B cell (primary cell): ENCODE data around the gene EME1. TPM values are rescaled to one million over a fixed set of nuclear protein-coding genes. Genes with fewer than 3 reads are reported as not detected.

Experiments used
- ATAC-seq: fragments of 200-7000 bp; cut with Tn5 transposase; one replicate; pipeline ENCODE4 v1.10.0; 2021; ENCODE audit warnings: low read depth, mild to moderate bottlenecking, moderate number of reproducible peaks, moderate library complexity
- CTCF ChIA-PET: fragments of 350-600 bp; sonication (Branson Sonifier 250); formaldehyde crosslinking; loops from one replicate; lab custom pipeline; 2021; ENCODE audit warnings: antibody characterized with exemption, inconsistent platforms; lab: Charles Lee
- POLR2A ChIA-PET: fragments of 350-600 bp; sonication (Branson Sonifier 250); formaldehyde crosslinking; loops from one replicate; lab custom pipeline; 2021; ENCODE audit warnings: antibody characterized with exemption; lab: Charles Lee
- DNase-seq: peaks from one replicate; pipeline ENCODE4 v3.0.0; 2013
- H2AFZ ChIP-seq: 2 replicates; pipeline ENCODE4 v1.6.1; 2012; ENCODE audit warnings: mild to moderate bottlenecking, low read depth, low read length; ENCODE audit not compliant: insufficient read depth, poor library complexity, severe bottlenecking
- H3K27ac ChIP-seq, 2 donors: 1 replicate in 1 of 2; 2 replicates in 1 of 2; pipeline ENCODE4 v1.5.1; 2012 to 2013; ENCODE audit warnings: low read length in 2 of 2, mild to moderate bottlenecking in 2 of 2, moderate library complexity in 1 of 2
- H3K27me3 ChIP-seq, 4 experiments: fragments of 200-600 bp in 1 of 4; sonication (generic) in 1 of 4; replicated peaks in 1 of 4; 1 replicate in 2 of 4; 2 replicates in 2 of 4; pipeline versions ENCODE4 v1.6.1 to v1.7.0; 2013 to 2016; ENCODE audit warnings: low read length in 3 of 4, mild to moderate bottlenecking in 2 of 4, mixed read lengths in 1 of 4, moderate library complexity in 1 of 4; ENCODE audit not compliant: insufficient read depth in 4 of 4, control insufficient read depth in 3 of 4; ENCODE audit errors: control extremely low read depth in 1 of 4
- H3K36me3 ChIP-seq, 2 experiments: replicated peaks in 1 of 2; 1 replicate in 1 of 2; 2 replicates in 1 of 2; pipeline versions ENCODE4 v1.6.1 to v1.7.1; 2013; ENCODE audit warnings: low read length in 1 of 2; ENCODE audit not compliant: insufficient read depth in 2 of 2, control insufficient read depth in 1 of 2; ENCODE audit errors: control extremely low read depth in 1 of 2, extremely low read depth in 1 of 2
- H3K4me1 ChIP-seq, 2 donors: fragments of 200-600 bp in 1 of 2; sonication (generic) in 1 of 2; 1 replicate in 1 of 2; 2 replicates in 1 of 2; pipeline versions ENCODE4 v1.5.1 to v1.6.1; 2013 to 2017; ENCODE audit warnings: low read length in 2 of 2; ENCODE audit not compliant: control insufficient read depth in 2 of 2, insufficient read depth in 2 of 2
- H3K4me2 ChIP-seq: replicated peaks from 2 replicates; pipeline ENCODE3; 2012; ENCODE audit warnings: mild to moderate bottlenecking, low read depth, low read length; ENCODE audit not compliant: poor library complexity, severe bottlenecking
- H3K4me3 ChIP-seq, 5 experiments: fragments of 200-600 bp in 1 of 5; sonication (generic) in 1 of 5; 1 replicate in 3 of 5; 2 replicates in 2 of 5; pipeline versions ENCODE4 v1.5.1 to v1.7.0; 2011 to 2016; ENCODE audit warnings: low read length in 4 of 5, mild to moderate bottlenecking in 4 of 5, low read depth in 2 of 5, control low read depth in 1 of 5, moderate library complexity in 1 of 5; ENCODE audit not compliant: insufficient read depth in 1 of 5; ENCODE audit errors: control extremely low read depth in 1 of 5, extremely low read depth in 1 of 5
- H3K79me2 ChIP-seq: fragments of 200-600 bp; sonication (generic); one replicate; pipeline ENCODE4 v1.6.0; 2016; ENCODE audit warnings: low read length; ENCODE audit not compliant: control insufficient read depth, insufficient read depth
- H3K9ac ChIP-seq: fragments of 200-600 bp; sonication (generic); 2 replicates; pipeline ENCODE4 v1.6.1; 2017; ENCODE audit warnings: mild to moderate bottlenecking, low read length, moderate library complexity
- H3K9me3 ChIP-seq, 3 donors: one replicate each; pipeline versions ENCODE4 v1.6.1 to v1.7.1; 2013; ENCODE audit warnings: low read length in 2 of 3; ENCODE audit not compliant: control insufficient read depth in 2 of 3, insufficient read depth in 1 of 3; ENCODE audit errors: control extremely low read depth in 1 of 3
- H4K20me1 ChIP-seq: 2 replicates; pipeline ENCODE4 v1.6.0; 2012; ENCODE audit warnings: mild to moderate bottlenecking, low read length; ENCODE audit not compliant: insufficient read depth, control insufficient read depth, poor library complexity, severe bottlenecking
- H3K27ac Mint-ChIP-seq: one replicate; pipeline ENCODE4 v1.8.0; 2021; ENCODE audit warnings: mixed read lengths
- H3K27me3 Mint-ChIP-seq: one replicate; pipeline ENCODE4 v1.8.0; 2021; ENCODE audit warnings: mixed read lengths
- H3K4me1 Mint-ChIP-seq: one replicate; pipeline ENCODE4 v1.8.0; 2021; ENCODE audit warnings: mixed read lengths
- H3K4me3 Mint-ChIP-seq: one replicate; pipeline ENCODE4 v1.8.0; 2021; ENCODE audit warnings: mixed read lengths
- H3K9me3 Mint-ChIP-seq: one replicate; pipeline ENCODE4 v1.8.0; 2022; ENCODE audit warnings: mixed read lengths; ENCODE audit not compliant: insufficient read depth
- CTCF ChIP-seq: fragments of 200-600 bp; IDR thresholded peaks from one replicate; pipeline ENCODE4 v1.8.0; 2022; ENCODE audit warnings: antibody characterized with exemption, mild to moderate bottlenecking
- EZH2 ChIP-seq: IDR thresholded peaks from 2 replicates; pipeline ENCODE4 v1.6.1; 2012; ENCODE audit warnings: borderline replicate concordance, low read depth, mild to moderate bottlenecking, moderate library complexity, low read length; ENCODE audit not compliant: insufficient read depth, poor library complexity, severe bottlenecking
- WGBS: methylation state at CpG from one replicate; pipeline ENCODE4 v1.1.5; 2013; ENCODE audit warnings: missing lambda C conversion rate; ENCODE audit not compliant: insufficient coverage; 5-methylcytosine and 5-hydroxymethylcytosine counted together
- intact Hi-C: fragments of 100-400 bp; cut with micrococcal nuclease; formaldehyde crosslinking; loops from one replicate; pipeline ENCODE4 v1.10.0; 2022
- polyA plus RNA-seq: library from polyadenylated mRNA; depleted of rRNA; stranded (reverse); fragments of >200 nt; gene quantifications from 2 replicates; pipeline ENCODE4 v1.2.3, GENCODE V29; 2012
- total RNA-seq, 2 donors: library from RNA; stranded (reverse); fragments of 120-200 nt in 1 of 2; gene quantifications; 1 replicate in 1 of 2; 2 replicates in 1 of 2; pipeline versions ENCODE4 v1.2.3 to v1.2.4, GENCODE V29; 2013 to 2022

EME1 gene
- total and polyA plus RNA-seq, 2 donors (not counting 1 experiment from before 2014, with no cell fraction given): 1.6 to 2.3 TPM

- Histone ChIP-seq H3K79me2 (peaks cover 4% of the 10 kb centered on the region), H3K9ac (no peak overlapping the region), H3K4me3 (no peak overlapping the region), H2AFZ (no peak overlapping the region), H4K20me1 (peaks cover 26% of the 10 kb centered on the region), H3K9me3 (no peaks in the 10 kb centered on the region), H3K36me3 (peaks cover 0 to 43% of the 10 kb centered on the region in 2 experiments), H3K27ac (no peak overlapping the region), H3K4me1 (peaks cover 5 to 8% of the 10 kb centered on the region in 2 donors), H3K27me3 (no peaks in the 10 kb centered on the region), H3K4me2 (peak overlapping the region; percentile 27)
- ATAC-seq (peak; percentile 93), DNase-seq (peak; percentile 76)
- intact Hi-C loops: loop anchor here (1.0 to 2.0 kb wide), 4 partner anchors 10 to 139 kb away; partner anchors contain the start of gene XYLT2
- Mint-ChIP-seq H3K4me3 (no peak overlapping the region), H3K27ac (peak overlapping the region; percentile 51), H3K9me3 (no peaks in the 10 kb centered on the region), H3K27me3 (no peaks in the 10 kb centered on the region), H3K4me1 (peaks cover 8% of the 10 kb centered on the region)
- ChIA-PET CTCF (interaction anchor here (0.8 to 5.0 kb wide), 30 partner anchors 10 to 343 kb away, joined by 3 to 43 read pairs (median 4); partner anchors contain the start of genes EME1, LRRC59, MRPL27 and RSAD1), POLR2A (interaction anchor here (1.0 to 1.3 kb wide), 3 partner anchors 16 to 118 kb away, joined by 3 to 8 read pairs (median 4); partner anchors contain the start of genes LRRC59 and XYLT2)
- 62% methylated on average over 6 of the region's 11 CpGs for WGBS
- TF ChIP-seq CTCF (peak; percentile 81), EZH2 (no peak)
Observed at GRCh38 chr17:50361561-50362480, 11.2 kb upstream of the EME1 start.
